Urinary bladder (tissue), 4 donors: ENCODE data around the gene GUK1. TPM values are rescaled to one million over a fixed set of nuclear protein-coding genes. Genes with fewer than 3 reads are reported as not detected.

ENCODE experiments used
- DNase-seq: peaks from one replicate; pipeline ENCODE4 v3.0.0-alpha.2; 2015; ENCODE audit errors: extremely low spot score
- H3K27ac ChIP-seq: one replicate; pipeline ENCODE4 v1.5.1; 2013; ENCODE audit warnings: low read depth, mild to moderate bottlenecking, moderate library complexity
- H3K36me3 ChIP-seq: one replicate; pipeline ENCODE4 v1.6.1; 2013; ENCODE audit warnings: mild to moderate bottlenecking, moderate library complexity; ENCODE audit not compliant: insufficient read depth
- H3K4me1 ChIP-seq: one replicate; pipeline ENCODE4 v1.6.1; 2013; ENCODE audit warnings: mild to moderate bottlenecking, moderate library complexity; ENCODE audit not compliant: insufficient read depth
- H3K4me3 ChIP-seq: one replicate; pipeline ENCODE4 v1.5.1; 2013; ENCODE audit warnings: low read depth, low read length
- WGBS: extraction: QIAGEN DNeasy Blood & Tissue Kit; methylation state at CpG from one replicate; pipeline ENCODE4 v1.1.7; 2013; 5-methylcytosine and 5-hydroxymethylcytosine counted together
- polyA plus RNA-seq: library from polyadenylated mRNA; stranded (reverse); fragments of 200-250 nt; gene quantifications from one replicate; pipeline ENCODE4 v1.2.3, GENCODE V29; 2013
- total RNA-seq: library from RNA; depleted of rRNA; stranded (reverse); fragments of >200 nt; gene quantifications from one replicate; pipeline ENCODE4 v1.2.3, GENCODE V29; 2014
- donor health status: healthy with polysubstance abuse.
- donor health status: healthy.

GUK1 gene
- total and polyA plus RNA-seq, 2 donors, result 103 to 492 TPM

DNA sequence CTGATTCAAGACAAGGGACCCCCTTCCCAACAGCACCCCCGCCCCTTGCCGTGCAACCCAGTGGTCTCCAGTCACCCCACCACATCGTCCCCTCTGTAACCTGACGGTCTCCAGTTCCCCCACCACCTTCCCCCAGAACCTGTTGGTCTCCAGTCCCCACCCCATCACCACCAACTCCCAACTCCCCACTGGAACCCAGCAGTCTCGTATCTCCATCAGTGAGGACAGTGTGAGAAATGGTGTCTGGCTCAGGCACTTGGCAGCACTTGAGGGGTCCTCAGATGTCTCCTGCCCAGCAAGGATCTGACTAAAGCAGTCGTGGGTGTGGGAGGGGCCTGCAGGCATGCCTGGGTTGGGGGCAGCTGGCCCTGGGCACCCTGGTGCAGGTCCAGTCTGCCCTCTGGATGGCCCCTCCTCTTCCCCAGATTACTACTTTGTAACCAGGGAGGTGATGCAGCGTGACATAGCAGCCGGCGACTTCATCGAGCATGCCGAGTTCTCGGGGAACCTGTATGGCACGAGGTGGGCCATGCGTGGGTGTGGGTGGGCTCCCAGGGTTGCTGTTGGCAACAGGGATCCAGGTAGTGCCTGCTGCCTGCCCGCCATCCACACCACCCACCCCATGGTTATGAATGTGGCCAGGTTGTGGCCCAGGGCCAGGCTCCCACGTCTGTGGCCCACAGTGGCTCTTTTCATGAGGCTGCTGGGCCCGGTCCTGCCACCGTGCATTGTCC, 6.5 kb downstream of the GUK1 start:
- no peak overlapping the region for H3K4me3 ChIP-seq
- H3K36me3 ChIP-seq, result no peaks in the 10 kb centered on the region
- WGBS, result 86% methylated on average over 18 of the region's 18 CpGs
- no peaks in the 10 kb centered on the region for H3K4me1 ChIP-seq
- DNase-seq, result no peak
- no peak overlapping the region for H3K27ac ChIP-seq

DNA sequence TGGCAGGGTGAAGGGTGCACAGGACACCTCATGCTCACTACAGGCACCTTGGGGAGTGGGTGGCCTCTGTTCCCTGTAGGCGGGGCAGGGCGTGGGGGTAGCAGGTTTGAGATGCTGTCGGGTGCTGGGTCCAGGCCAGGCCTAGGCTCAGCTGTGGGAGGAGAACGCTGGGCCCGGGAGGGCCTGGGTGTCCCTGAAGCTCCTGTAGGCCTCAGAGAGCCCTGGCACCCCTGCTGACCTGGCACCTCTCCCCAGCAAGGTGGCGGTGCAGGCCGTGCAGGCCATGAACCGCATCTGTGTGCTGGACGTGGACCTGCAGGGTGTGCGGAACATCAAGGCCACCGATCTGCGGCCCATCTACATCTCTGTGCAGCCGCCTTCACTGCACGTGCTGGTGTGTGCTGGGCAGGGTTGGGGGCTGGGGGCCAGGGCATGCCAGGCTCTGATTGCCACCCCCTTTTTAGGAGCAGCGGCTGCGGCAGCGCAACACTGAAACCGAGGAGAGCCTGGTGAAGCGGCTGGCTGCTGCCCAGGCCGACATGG, 7.1 kb downstream of the GUK1 start:
- H3K36me3 ChIP-seq, result no peaks in the 10 kb centered on the region
- no peak for DNase-seq
- H3K4me3 ChIP-seq, result no peak overlapping the region
- no peaks in the 10 kb centered on the region for H3K4me1 ChIP-seq
- H3K27ac ChIP-seq, result no peak overlapping the region
- WGBS, result 91% methylated on average over 20 of the region's 20 CpGs

DNA sequence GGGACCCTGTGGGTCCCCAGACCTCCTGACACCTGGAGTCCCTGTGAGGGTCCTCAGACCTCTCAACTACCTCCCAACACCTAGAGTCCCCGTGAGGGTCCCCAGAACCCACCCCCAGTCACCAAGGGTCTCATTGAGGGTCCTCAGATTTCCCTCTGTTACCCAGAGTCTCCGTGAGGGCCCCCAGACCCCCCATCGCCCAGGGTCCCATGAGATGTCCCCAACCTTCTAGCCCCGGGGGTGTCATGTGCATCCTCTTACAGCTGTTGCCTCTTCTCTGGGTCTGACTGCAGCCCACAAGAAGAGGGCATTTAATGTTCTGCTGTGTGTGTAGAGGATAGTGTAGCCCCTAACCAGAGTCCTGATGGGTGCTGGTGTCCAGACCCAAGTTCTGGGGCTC, 7.7 kb downstream of the GUK1 start:
- no peak overlapping the region for H3K27ac ChIP-seq
- H3K4me3 ChIP-seq, result no peak overlapping the region
- H3K4me1 ChIP-seq, result no peaks in the 10 kb centered on the region
- no peak for DNase-seq
- no peaks in the 10 kb centered on the region for H3K36me3 ChIP-seq
- WGBS, result 86% methylated on average over 4 of the region's 4 CpGs

DNA sequence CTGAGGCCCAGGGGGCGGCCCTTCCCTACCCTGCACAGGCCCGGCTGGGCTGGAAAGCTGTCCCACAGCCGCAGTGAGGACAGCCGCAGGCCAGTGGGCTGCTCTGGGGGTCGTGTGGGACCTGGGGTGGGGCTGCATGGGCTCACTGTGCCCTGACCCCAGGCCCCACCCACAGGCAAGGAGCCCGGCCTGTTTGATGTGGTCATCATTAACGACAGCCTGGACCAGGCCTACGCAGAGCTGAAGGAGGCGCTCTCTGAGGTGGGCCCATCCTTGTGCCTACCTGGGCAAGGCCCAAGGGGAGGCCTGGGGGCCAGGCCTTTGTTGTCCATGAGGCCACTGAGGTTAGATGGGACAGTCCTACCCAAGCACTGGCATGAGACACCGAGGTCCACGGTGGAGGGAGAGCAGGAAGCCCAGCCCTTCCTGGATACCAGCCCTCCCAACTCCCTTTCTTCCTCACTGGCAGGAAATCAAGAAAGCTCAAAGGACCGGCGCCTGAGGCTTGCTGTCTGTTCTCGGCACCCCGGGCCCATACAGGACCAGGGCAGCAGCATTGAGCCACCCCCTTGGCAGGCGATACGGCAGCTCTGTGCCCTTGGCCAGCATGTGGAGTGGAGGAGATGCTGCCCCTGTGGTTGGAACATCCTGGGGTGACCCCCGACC, 8.2 kb downstream of the GUK1 start:
- H3K4me3 ChIP-seq, result no peak overlapping the region
- no peaks in the 10 kb centered on the region for H3K36me3 ChIP-seq
- no peak for DNase-seq
- H3K4me1 ChIP-seq, result no peaks in the 10 kb centered on the region
- 55% methylated on average over 18 of the region's 18 CpGs for WGBS
- H3K27ac ChIP-seq, result no peak overlapping the region

DNA sequence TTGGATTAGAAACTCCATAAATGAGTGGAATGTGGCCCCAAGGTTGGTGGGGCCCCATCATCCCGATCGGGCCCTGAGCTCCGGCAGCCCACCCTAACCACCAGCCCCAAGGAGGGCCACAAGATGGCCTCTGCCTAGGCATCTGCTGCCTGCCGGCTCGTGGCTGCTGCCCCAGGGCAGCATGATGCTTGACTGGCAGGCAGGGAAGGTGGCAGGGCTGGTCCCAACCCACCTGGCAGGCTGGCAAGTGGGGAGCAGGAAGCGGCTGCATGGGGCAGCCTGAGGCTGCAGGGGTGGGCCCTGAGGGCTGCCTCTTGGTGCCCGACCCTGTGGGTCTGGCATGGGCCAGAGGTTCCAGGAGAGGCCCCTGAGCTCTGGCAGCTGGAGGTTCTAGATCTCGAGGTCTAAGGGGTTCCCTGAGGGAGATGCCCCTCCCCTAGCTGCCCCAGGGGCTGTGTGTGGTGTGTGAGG, 8.9 kb downstream of the GUK1 start:
- Histone ChIP-seq H3K4me1 (no peaks in the 10 kb centered on the region), H3K4me3 (no peak overlapping the region), H3K36me3 (no peaks in the 10 kb centered on the region), H3K27ac (peak overlapping the region; percentile 51)
- WGBS, result 56% methylated on average over 8 of the region's 8 CpGs
- no peak for DNase-seq

DNA sequence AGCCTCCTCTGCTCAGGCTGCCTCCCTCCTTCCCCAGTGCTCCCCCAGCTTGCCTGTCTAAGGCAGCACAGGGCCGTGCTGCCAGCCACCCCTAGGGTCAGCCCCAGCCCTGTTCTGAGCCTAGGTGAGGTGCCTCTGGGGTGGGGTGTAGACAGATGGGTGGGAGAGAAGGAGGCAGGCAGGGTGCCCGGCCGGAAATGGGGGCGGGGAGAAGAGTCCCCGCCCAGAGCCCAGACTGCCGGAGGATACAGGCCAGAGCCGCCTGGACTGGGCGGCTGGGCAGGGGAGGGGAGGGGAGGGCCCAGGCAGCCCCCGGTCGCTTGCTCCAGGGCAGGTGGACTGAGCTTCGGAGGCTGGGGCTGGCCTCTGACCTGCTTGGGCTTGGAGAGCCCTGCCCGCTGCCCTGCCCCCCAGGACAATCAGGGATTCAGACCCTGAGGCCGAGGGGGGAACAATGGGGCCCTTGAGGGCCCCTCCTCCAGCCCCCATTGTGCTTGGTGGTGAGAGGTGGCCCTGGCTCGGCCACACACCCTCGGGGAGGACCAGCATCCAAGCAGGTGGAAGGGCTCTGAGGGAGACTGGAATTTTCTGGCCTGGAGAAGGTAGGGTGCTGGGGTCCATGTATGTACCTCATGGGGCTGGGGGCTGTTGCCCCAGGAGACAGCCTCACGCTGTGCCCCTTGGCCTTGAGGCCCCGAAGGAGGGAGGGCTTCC, 9.5 kb downstream of the GUK1 start, which contains the start of gene GJC2:
Gene GJC2, plus strand, starts transcription at position 525 of the 714 bp plus-strand sequence. CDS start 7,829 bp downstream, outside the sequence.
- Histone ChIP-seq H3K4me1 (no peaks in the 10 kb centered on the region), H3K27ac (peak within 1 kb of the TSS; percentile 77), H3K36me3 (no peaks in the 10 kb centered on the region), H3K4me3 (peak within 1 kb of the TSS; percentile 26)
- WGBS, result 10% methylated on average over 17 of the region's 17 CpGs
- no peak for DNase-seq

DNA sequence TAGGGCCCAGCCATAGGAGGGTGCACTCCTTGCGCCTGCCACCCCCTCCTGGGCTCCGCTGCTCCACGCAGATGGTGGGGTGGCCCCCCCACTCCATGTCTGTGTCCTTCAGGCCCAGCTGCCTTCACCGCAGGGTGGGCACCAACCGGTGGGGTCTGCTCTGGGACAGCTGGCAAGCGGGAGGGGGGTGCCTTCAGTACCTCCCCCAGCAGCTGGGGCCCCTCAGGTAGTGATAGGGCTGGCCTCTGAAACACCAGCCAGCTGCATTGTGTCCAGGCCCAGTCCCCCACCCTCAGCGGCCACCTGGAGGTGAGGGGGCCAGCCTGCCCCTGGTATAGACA, 10.0 kb downstream of the GUK1 start:
- 33% methylated on average over 7 of the region's 7 CpGs for WGBS
- Histone ChIP-seq H3K36me3 (no peaks in the 10 kb centered on the region), H3K4me1 (no peaks in the 10 kb centered on the region), H3K27ac (peak overlapping the region; percentile 77), H3K4me3 (peak overlapping the region; percentile 26)
- no peak for DNase-seq

DNA sequence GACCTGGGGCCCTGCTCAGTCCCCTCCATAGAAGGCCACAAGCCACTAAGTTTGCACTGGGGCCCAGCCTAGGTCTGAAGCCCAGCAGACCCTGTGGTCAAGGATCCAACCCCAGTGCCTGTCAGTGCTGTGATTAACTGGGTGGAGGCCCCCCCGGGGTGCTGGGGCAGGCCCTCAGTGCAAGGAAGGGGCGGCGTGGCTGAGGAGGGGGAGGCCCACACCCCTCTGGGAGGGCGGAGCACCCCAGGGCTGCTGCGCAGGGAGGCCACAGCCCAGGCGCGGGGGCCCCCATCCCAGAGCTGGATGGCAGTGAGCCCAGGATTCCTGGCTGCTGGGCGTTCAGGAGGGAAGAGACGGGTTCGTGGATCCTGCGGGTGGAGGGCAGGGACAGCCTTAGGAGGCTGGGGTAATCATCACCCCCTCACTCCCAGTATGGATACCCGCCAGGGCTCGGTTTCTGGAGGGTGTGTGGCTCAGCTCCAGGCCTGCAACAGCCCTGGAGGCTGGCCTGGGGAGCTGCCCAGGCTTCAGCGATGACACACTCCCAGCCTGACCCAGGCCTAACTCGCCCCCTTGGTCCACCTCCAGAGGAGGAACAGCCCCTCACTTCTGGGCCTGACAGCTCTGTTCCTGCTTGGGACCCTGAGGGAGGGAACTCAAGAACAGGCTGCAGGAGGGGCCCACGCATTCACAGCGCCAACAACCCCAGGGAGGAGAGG, 10.5 kb downstream of the GUK1 start:
- H3K36me3 ChIP-seq, result no peaks in the 10 kb centered on the region
- H3K4me3 ChIP-seq, result no peak overlapping the region
- H3K4me1 ChIP-seq, result no peaks in the 10 kb centered on the region
- H3K27ac ChIP-seq, result peak overlapping the region; percentile 77
- DNase-seq, result peak; percentile 63
- WGBS, result 16% methylated on average over 17 of the region's 17 CpGs

DNA sequence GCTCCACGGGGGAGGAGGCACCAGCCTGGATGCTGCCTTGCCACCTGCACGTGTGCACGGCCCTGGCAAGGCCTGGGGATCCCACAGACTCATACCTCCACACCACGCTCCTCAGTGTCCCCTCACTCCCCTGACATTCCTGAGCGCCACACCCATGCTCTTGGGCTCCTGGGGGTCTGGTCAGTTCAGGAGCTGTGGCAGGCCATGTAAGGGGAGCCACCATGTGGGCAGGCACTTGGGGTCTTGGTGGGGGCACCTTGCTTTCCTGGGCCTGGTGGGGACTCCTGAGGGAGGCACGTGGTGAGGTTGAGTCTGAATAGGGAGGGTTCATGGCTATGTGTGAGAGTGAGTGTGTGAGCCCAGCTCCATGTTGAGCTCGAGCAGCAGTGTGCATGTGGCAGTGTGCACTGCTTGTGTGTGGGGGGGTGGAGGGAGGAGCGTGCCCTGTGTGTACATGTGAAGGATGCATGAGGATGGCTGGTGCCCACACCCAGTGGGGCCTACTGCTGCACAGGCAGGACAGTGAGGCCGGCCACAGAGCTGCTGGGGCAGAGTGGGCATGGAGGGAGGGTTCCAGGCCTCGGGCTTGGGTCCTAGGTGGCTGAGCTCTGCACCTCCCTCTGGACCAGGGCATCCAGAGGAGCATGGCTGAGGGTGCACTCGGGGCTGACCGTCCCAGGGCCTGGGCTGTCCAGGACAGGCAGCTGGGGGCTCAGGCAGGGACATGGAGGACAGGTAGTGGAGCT, 11.3 kb downstream of the GUK1 start:
- no peak for DNase-seq

DNA sequence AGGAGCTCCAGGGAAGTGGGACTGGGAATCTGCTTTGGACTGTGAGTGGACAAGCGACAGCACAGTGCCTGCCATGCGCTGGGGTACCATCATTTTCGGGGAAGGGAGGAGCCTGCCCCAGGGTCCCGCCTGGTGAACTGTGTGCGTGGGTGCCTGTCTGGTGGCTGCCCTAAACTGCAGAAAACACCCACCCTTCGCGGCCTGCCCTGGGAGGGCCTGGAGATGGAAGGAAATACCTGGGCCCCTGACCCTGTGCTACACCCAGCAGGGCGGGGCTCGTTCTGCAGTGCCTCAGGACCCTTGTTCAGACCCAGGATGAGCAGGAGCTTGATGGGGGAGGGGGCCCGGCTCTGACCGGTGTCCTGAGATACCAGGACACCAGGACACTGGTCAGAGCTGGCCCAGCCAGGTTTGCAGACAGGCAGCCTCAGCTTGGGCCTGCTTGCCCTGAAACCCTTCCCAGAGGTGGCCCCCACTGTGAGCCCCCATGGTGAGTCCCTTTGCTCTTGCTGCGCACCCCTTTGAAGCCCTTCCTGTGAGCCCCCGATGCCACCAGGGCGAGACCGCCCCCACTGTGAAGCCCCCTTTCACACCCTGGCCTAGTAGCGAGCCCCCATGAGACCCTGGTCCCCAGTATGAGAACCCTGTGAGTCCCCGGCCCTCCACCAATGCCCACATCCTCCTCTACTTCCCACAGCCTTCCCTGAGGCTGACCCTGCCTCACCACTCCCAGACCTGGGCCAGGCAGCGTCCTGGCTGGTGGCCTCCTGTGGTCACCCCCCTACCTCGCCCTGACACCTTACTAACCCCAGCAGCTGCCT, 12.2 kb downstream of the GUK1 start:
- no peaks in the 10 kb centered on the region for H3K4me1 ChIP-seq
- H3K27ac ChIP-seq, result no peak overlapping the region
- 90% methylated on average over 19 of the region's 19 CpGs for WGBS
- no peak for DNase-seq
- no peak overlapping the region for H3K4me3 ChIP-seq
- no peaks in the 10 kb centered on the region for H3K36me3 ChIP-seq

More for the DNA sequence above, 11.3 kb downstream of the GUK1 start:
- Histone ChIP-seq H3K4me1 (no peaks in the 10 kb centered on the region), H3K4me3 (no peak overlapping the region), H3K27ac (peak overlapping the region; percentile 77), H3K36me3 (no peaks in the 10 kb centered on the region)
- WGBS, result 55% methylated on average over 12 of the region's 12 CpGs

DNA sequence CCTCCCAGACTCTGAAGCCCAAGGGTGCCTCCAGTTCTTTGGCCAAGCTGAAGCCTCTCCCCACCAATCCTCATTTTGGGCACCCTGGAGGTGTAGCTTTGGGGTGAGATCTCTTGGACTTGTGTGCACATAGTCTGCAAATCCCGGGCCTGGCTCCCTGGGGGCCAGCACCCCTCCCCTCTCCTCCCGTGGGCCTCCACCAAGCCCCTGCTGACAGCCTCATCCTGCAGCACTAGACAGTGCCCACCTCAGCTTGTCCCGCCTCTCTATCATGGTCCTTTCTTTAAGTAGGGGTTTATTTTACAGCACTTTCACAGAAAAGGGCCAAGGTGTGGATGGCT, 12.8 kb downstream of the GUK1 start:
- Histone ChIP-seq H3K4me1 (no peaks in the 10 kb centered on the region), H3K36me3 (no peaks in the 10 kb centered on the region), H3K27ac (no peak overlapping the region), H3K4me3 (no peak overlapping the region)
- DNase-seq, result no peak
- WGBS, result 61% methylated on average over 3 of the region's 3 CpGs

DNA sequence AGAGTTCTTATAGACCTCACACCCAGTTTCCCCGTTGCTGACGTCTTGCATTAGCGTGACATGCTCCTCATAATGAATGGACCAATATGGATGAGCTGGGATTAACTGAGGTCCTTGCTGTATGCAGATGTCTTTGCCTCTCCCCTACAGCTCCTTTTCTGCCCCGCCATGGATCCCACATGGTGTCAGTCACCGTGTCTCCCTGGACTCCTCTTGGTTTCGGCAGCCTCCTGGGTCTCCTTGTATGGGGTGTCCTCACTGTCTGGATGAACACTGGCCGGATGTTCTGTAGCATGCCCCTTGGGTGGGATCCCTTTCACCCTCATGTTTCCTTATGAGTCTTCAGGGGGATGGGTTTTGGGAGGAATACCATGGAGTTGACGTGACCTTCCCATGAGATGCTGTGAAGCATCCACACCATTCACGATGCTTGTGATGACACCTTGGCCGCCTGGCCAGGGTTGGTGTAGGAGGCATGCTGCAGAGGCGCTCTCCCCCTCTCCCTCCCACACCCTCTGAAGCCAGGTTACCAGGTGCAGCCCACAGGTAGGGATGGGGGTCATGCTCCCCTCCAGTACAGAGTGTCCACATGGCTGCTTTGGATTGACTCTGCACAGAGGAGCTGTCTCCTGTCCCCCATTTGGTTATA, 14.1 kb downstream of the GUK1 start:
- Histone ChIP-seq H3K36me3 (no peaks in the 10 kb centered on the region), H3K4me1 (no peaks in the 10 kb centered on the region), H3K27ac (no peak overlapping the region), H3K4me3 (no peak overlapping the region)
- DNase-seq, result no peak
- 93% methylated on average over 11 of the region's 11 CpGs for WGBS
